ENCODE data around the gene EIF3D. TPM values are rescaled to one million over a fixed set of nuclear protein-coding genes. Genes with fewer than 3 reads are reported as not detected.

Gene EIF3D
- total and polyA plus RNA-seq, 2 of the 4 experiments (the other 2 are of a cell fraction) = 339 to 746 TPM

GRCh38 chr22:36563898-36564297, 34.9 kb upstream of the EIF3D start:
- intact Hi-C loops (cut with micrococcal nuclease) = no loop called here
- CTCF ChIA-PET = no interaction called here

More at GRCh38 chr22:36563898-36564297, 34.9 kb upstream of the EIF3D start:
- no peaks in the 10 kb centered on the region for H3K9me3 ChIP-seq (ENCODE audit: control insufficient read depth, insufficient read depth, low read length)
- 12% methylated on average over 3 of the region's 5 CpGs; no CpG with 5 or more reads in 1 of the 2 experiments for WGBS, 2 experiments (ENCODE audit: extremely low coverage in 2 of 2, insufficient read length in 1 of 2)
- in situ Hi-C loops (cut with MboI; ENCODE audit: low sequenced_read_pairs) (no loop called here), dilution Hi-C loops (cut with HindIII; ENCODE audit: low sequenced_read_pairs, unreplicated experiment) (no loop called here)
- no peak overlapping the region for H3K23ac ChIP-seq (ENCODE audit: low read depth, low read length)
- no peak overlapping the region for H2AFZ ChIP-seq (replicated peaks; ENCODE audit: low read length, poor library complexity)
- no peak overlapping the region for H3K18ac ChIP-seq (ENCODE audit: low read depth, low read length)
- no TSS peak for BruUV-seq (replicated peaks)
- DNase-seq = no peak
- H3K4me3 ChIP-seq (ENCODE audit: insufficient read depth, low read depth, low read length) = no peak overlapping the region
- no peak overlapping the region for H3K27ac ChIP-seq (ENCODE audit: insufficient read depth, low read length)
- no peak overlapping the region for H2BK15ac ChIP-seq (ENCODE audit: low read depth, low read length)
- ATAC-seq (ENCODE audit: low read depth) = no peak
- no peaks in the 10 kb centered on the region for H3K36me3 ChIP-seq (ENCODE audit: control insufficient read depth, insufficient read depth, low read length)
- no peak overlapping the region for H4K91ac ChIP-seq (ENCODE audit: insufficient read depth, low read depth, low read length)
- POLR2A ChIA-PET (ENCODE audit: unreplicated experiment) = no interaction called here
- no peaks in the 10 kb centered on the region for H3K79me1 ChIP-seq (ENCODE audit: low read depth in 1 of 2, low read length in 2 of 2)
- H4K8ac ChIP-seq (ENCODE audit: low read depth in 2 of 2, low read length in 2 of 2) = no peak overlapping the region
- H4K20me1 ChIP-seq (ENCODE audit: insufficient read depth, low read length) = no peaks in the 10 kb centered on the region
- no peak overlapping the region for H2BK5ac ChIP-seq (ENCODE audit: low read depth, low read length, poor library complexity, severe bottlenecking)
- H3K9me1 ChIP-seq (ENCODE audit: insufficient read depth, low read length) = peaks cover 11% of the 10 kb centered on the region
- TF ChIP-seq ELK1 (IDR thresholded peaks at IDR 0.05; ENCODE audit: borderline replicate concordance, low read depth, low read length) = no peak
- no peak for TF ChIP-seq MXI1 (IDR thresholded peaks at IDR 0.05; ENCODE audit: borderline replicate concordance, low read depth, low read length)
- TF ChIP-seq POLR2A (IDR thresholded peaks at IDR 0.05; ENCODE audit: low read depth, low read length) = no peak
- no peak for TF ChIP-seq NFE2L2 (IDR thresholded peaks at IDR 0.05; ENCODE audit: low read depth, low read length)
- no peak for TF ChIP-seq MAZ (IDR thresholded peaks at IDR 0.05; ENCODE audit: borderline replicate concordance, low read depth, low read length)
- TF ChIP-seq FOS (IDR thresholded peaks at IDR 0.05; ENCODE audit: low read depth, low read length) = no peak
- TF ChIP-seq BHLHE40 (IDR thresholded peaks at IDR 0.05; ENCODE audit: low read depth, low read length) = no peak
- no peak for TF ChIP-seq RAD21 (IDR thresholded peaks at IDR 0.05; ENCODE audit: low read length)
- TF ChIP-seq RCOR1 (IDR thresholded peaks at IDR 0.05; ENCODE audit: insufficient replicate concordance, low read length) = no peak
- no peak overlapping the region for H2BK20ac ChIP-seq (ENCODE audit: low read depth, low read length)
- no peak overlapping the region for H3K56ac ChIP-seq (ENCODE audit: extremely low read depth, insufficient read depth, low read length)
- H3K9ac ChIP-seq (ENCODE audit: low read depth, low read length) = no peak overlapping the region
- no peak overlapping the region for H4K5ac ChIP-seq (ENCODE audit: low read depth, low read length)
- peaks cover 20% of the 10 kb centered on the region for H3K27me3 ChIP-seq (ENCODE audit: control insufficient read depth, insufficient read depth, low read length)
- no peak overlapping the region for H3K14ac ChIP-seq (replicated peaks; ENCODE audit: low read depth, low read length)
- H2BK120ac ChIP-seq (ENCODE audit: low read depth, low read length) = no peak overlapping the region
- no peak overlapping the region for H3K4me2 ChIP-seq (ENCODE audit: low read depth, low read length)
- H2AK9ac ChIP-seq (replicated peaks; ENCODE audit: low read depth, low read length, poor library complexity) = no peak overlapping the region
- peaks cover 5% of the 10 kb centered on the region for H3K4me1 ChIP-seq (ENCODE audit: control insufficient read depth, insufficient read depth, low read length)
- no peak overlapping the region for H3K4ac ChIP-seq (ENCODE audit: low read depth, low read length)
- H2AK5ac ChIP-seq (ENCODE audit: low read depth, low read length) = no peak overlapping the region

All from IMR-90 (cell line).